Neural cell (in vitro differentiated cells): ENCODE measurements around the gene ZNF618. TPM values are rescaled to one million over a fixed set of nuclear protein-coding genes. Genes with fewer than 3 reads are reported as not detected.

Experiments
- H2AFZ ChIP-seq: fragments of 200-600, 300-800 bp; sonication (generic), shearing (Covaris generic); 2 replicates; pipeline ENCODE4 v1.6.0; 2014; ENCODE audit warnings: low read depth, mild to moderate bottlenecking, antibody characterized with exemption, low read length, moderate library complexity
- H3F3A ChIP-seq: fragments of 200-600 bp; shearing (Covaris generic); 2 replicates; pipeline ENCODE4 v1.6.1; 2016; ENCODE audit warnings: mild to moderate bottlenecking, moderate library complexity, mixed read lengths, antibody characterized with exemption, low read length; ENCODE audit not compliant: insufficient read depth, poor library complexity, severe bottlenecking
- H3K27ac ChIP-seq: fragments of 200-600, 300-800 bp; sonication (generic), shearing (Covaris generic); 2 replicates; pipeline ENCODE4 v1.5.1; 2014; ENCODE audit warnings: mild to moderate bottlenecking, low read length, moderate library complexity
- H3K27me3 ChIP-seq: fragments of 300-800, 200-600 bp; sonication (generic), shearing (Covaris generic); 2 replicates; pipeline ENCODE4 v1.6.0; 2014; ENCODE audit warnings: mild to moderate bottlenecking, low read depth, low read length, moderate library complexity; ENCODE audit not compliant: insufficient read depth
- H3K36me3 ChIP-seq: fragments of 300-800, 200-600 bp; sonication (generic), shearing (Covaris generic); 2 replicates; pipeline ENCODE4 v1.5.1; 2014; ENCODE audit warnings: mild to moderate bottlenecking, antibody characterized with exemption, low read length, moderate library complexity; ENCODE audit not compliant: insufficient read depth
- H3K4me2 ChIP-seq: fragments of 300-800, 200-600 bp; sonication (generic), shearing (Covaris generic); 2 replicates; pipeline ENCODE4 v1.6.0; 2014; ENCODE audit warnings: mild to moderate bottlenecking, low read length
- H3K4me3 ChIP-seq: fragments of 300-800, 200-600 bp; sonication (generic), shearing (Covaris generic); 2 replicates; pipeline ENCODE4 v1.5.1; 2014; ENCODE audit warnings: mild to moderate bottlenecking, low read length, moderate library complexity
- H3K79me2 ChIP-seq: fragments of 200-600 bp; shearing (Covaris generic); replicated peaks from 2 replicates; pipeline ENCODE4 v1.6.0; 2014; ENCODE audit warnings: mild to moderate bottlenecking, low read length, moderate library complexity; ENCODE audit not compliant: insufficient read depth
- H3K9ac ChIP-seq: fragments of 300-800, 200-600 bp; sonication (generic), shearing (Covaris generic); 2 replicates; pipeline ENCODE4 v1.6.1; 2016; ENCODE audit warnings: mild to moderate bottlenecking, low read length, mixed read lengths
- H3K9me2 ChIP-seq: fragments of 200-600 bp; shearing (Covaris generic); 2 replicates; pipeline ENCODE4 v1.6.1; 2016; ENCODE audit warnings: mild to moderate bottlenecking, low read length, mixed read lengths; ENCODE audit not compliant: insufficient read depth
- H3K9me3 ChIP-seq: fragments of 200-600, 300-800 bp; sonication (generic), shearing (Covaris generic); 2 replicates; pipeline ENCODE4 v1.6.1; 2016; ENCODE audit warnings: mild to moderate bottlenecking, mixed run types, low read length, moderate library complexity, mixed read lengths
- H4K20me1 ChIP-seq: fragments of 200-600 bp; shearing (Covaris generic); 2 replicates; pipeline ENCODE4 v1.6.1; 2016; ENCODE audit warnings: mild to moderate bottlenecking, mixed run types; ENCODE audit not compliant: insufficient read depth
- EP300 ChIP-seq: fragments of 450-650 bp; conservative IDR thresholded peaks from 2 replicates; pipeline ENCODE4 v1.6.1; 2014; ENCODE audit warnings: antibody characterized with exemption, mild to moderate bottlenecking, moderate library complexity; ENCODE audit not compliant: poor library complexity, severe bottlenecking
- EZH2 ChIP-seq: fragments of 200-600, 300-800 bp; shearing (Covaris generic), sonication (generic); IDR thresholded peaks from 2 replicates; pipeline ENCODE4 v1.6.1; 2014; ENCODE audit warnings: antibody characterized with exemption, low read length, borderline replicate concordance, mild to moderate bottlenecking; ENCODE audit not compliant: insufficient read depth, poor library complexity, severe bottlenecking
- MXI1 ChIP-seq: fragments of 450-650 bp; conservative IDR thresholded peaks from 2 replicates; pipeline ENCODE4 v1.6.1; 2014; ENCODE audit warnings: antibody characterized with exemption, mild to moderate bottlenecking; ENCODE audit not compliant: poor library complexity, severe bottlenecking
- POLR2AphosphoS5 ChIP-seq: IDR thresholded peaks from 2 replicates; pipeline ENCODE4 v1.6.1; 2012
- RAD21 ChIP-seq: fragments of 450-650 bp; conservative IDR thresholded peaks from 2 replicates; pipeline ENCODE4 v1.6.1; 2014; ENCODE audit warnings: antibody characterized with exemption, mild to moderate bottlenecking, moderate library complexity
- SMC3 ChIP-seq: fragments of 450-650 bp; conservative IDR thresholded peaks from 2 replicates; pipeline ENCODE4 v1.6.1; 2014; ENCODE audit warnings: antibody characterized with exemption, mild to moderate bottlenecking, moderate library complexity; ENCODE audit not compliant: poor library complexity
- TAF1 ChIP-seq: IDR thresholded peaks from 2 replicates; pipeline ENCODE4 v1.6.1; 2012; ENCODE audit warnings: low read depth
- polyA plus RNA-seq: library from polyadenylated mRNA; depleted of rRNA; stranded (reverse); fragments of >200 nt; gene quantifications from 2 replicates; pipeline ENCODE4 v1.2.3, GENCODE V29; 2014
- TF ChIP-seq, protein P1 (sequence below): IDR thresholded peaks from 2 replicates; pipeline ENCODE4 v1.6.1; 2012; ENCODE audit warnings: borderline replicate concordance
- TF ChIP-seq, protein P2 (sequence below): fragments of 450-650 bp; IDR thresholded peaks from 2 replicates; pipeline ENCODE4 v1.5.1; 2014; ENCODE audit warnings: antibody characterized with exemption, mild to moderate bottlenecking, moderate library complexity; ENCODE audit not compliant: poor library complexity, severe bottlenecking

Gene ZNF618
- polyA plus RNA-seq, 1 donor from 2014 or later: 7.1 TPM

DNA sequence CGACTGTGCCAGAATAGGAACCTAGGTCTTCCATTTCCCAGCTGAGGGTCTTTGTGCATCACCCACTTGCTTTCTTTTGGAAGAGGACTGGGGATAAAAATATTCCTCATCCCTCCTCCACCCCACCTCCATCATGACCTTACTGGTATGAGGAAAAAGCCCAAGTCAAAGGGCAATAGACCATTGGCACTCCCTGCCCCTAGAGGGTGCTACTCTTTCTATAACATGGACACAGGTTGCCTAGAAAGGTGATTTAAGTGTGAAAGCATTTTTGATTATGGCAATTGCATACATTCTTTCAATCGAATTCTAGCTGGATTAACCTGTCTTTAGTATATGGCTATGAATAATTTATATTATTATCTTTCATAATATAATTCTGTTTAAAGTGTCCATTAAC is 22.8 kb upstream of the ZNF618 start:
- no peaks in the 10 kb centered on the region for H3F3A ChIP-seq
- H3K36me3 ChIP-seq: no peaks in the 10 kb centered on the region
- H2AFZ ChIP-seq: no peak overlapping the region
- TF ChIP-seq EP300: no peak
- H3K27me3 ChIP-seq: no peaks in the 10 kb centered on the region
- H3K4me3 ChIP-seq: no peak overlapping the region
- H3K79me2 ChIP-seq: no peaks in the 10 kb centered on the region
- H3K9me3 ChIP-seq: no peaks in the 10 kb centered on the region
- H3K9ac ChIP-seq: no peak overlapping the region
- no peaks in the 10 kb centered on the region for H4K20me1 ChIP-seq
- H3K27ac ChIP-seq: no peak overlapping the region
- no peaks in the 10 kb centered on the region for H3K9me2 ChIP-seq
- H3K4me2 ChIP-seq: no peak overlapping the region

DNA sequence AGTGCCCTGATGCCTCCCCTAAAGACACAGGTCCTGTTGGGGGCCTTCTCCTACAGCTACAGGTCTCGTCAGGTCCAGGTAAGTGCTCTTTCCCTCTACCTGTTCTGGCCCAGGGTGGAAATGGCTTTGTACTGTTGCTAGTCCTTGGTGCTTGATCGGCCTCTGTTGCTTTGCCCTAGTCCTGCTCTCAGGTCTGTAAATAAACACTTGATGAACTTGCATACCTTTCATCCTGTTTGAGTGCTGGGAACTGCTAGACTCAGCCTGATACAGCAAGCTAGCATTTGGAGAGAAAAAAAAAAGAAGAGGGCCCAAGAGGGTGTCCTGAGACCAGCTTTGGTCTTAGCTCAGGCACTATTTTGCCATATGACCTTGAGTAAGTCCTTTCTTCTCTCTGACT is 21.8 kb upstream of the ZNF618 start:
- H3K9me3 ChIP-seq: no peaks in the 10 kb centered on the region
- no peaks in the 10 kb centered on the region for H4K20me1 ChIP-seq
- no peaks in the 10 kb centered on the region for H3F3A ChIP-seq
- H3K9me2 ChIP-seq: no peaks in the 10 kb centered on the region
- no peaks in the 10 kb centered on the region for H3K36me3 ChIP-seq
- H3K4me2 ChIP-seq: no peak overlapping the region
- TF ChIP-seq POLR2AphosphoS5 (no peak), RAD21 (no peak), EP300 (no peak), TAF1 (no peak), SMC3 (no peak), EZH2 (no peak), MXI1 (no peak)
- TF ChIP-seq, protein P1, sequence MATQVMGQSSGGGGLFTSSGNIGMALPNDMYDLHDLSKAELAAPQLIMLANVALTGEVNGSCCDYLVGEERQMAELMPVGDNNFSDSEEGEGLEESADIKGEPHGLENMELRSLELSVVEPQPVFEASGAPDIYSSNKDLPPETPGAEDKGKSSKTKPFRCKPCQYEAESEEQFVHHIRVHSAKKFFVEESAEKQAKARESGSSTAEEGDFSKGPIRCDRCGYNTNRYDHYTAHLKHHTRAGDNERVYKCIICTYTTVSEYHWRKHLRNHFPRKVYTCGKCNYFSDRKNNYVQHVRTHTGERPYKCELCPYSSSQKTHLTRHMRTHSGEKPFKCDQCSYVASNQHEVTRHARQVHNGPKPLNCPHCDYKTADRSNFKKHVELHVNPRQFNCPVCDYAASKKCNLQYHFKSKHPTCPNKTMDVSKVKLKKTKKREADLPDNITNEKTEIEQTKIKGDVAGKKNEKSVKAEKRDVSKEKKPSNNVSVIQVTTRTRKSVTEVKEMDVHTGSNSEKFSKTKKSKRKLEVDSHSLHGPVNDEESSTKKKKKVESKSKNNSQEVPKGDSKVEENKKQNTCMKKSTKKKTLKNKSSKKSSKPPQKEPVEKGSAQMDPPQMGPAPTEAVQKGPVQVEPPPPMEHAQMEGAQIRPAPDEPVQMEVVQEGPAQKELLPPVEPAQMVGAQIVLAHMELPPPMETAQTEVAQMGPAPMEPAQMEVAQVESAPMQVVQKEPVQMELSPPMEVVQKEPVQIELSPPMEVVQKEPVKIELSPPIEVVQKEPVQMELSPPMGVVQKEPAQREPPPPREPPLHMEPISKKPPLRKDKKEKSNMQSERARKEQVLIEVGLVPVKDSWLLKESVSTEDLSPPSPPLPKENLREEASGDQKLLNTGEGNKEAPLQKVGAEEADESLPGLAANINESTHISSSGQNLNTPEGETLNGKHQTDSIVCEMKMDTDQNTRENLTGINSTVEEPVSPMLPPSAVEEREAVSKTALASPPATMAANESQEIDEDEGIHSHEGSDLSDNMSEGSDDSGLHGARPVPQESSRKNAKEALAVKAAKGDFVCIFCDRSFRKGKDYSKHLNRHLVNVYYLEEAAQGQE: no peak
- TF ChIP-seq, protein P2, sequence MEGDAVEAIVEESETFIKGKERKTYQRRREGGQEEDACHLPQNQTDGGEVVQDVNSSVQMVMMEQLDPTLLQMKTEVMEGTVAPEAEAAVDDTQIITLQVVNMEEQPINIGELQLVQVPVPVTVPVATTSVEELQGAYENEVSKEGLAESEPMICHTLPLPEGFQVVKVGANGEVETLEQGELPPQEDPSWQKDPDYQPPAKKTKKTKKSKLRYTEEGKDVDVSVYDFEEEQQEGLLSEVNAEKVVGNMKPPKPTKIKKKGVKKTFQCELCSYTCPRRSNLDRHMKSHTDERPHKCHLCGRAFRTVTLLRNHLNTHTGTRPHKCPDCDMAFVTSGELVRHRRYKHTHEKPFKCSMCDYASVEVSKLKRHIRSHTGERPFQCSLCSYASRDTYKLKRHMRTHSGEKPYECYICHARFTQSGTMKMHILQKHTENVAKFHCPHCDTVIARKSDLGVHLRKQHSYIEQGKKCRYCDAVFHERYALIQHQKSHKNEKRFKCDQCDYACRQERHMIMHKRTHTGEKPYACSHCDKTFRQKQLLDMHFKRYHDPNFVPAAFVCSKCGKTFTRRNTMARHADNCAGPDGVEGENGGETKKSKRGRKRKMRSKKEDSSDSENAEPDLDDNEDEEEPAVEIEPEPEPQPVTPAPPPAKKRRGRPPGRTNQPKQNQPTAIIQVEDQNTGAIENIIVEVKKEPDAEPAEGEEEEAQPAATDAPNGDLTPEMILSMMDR: no peak
- no peak overlapping the region for H3K9ac ChIP-seq
- H3K27me3 ChIP-seq: no peaks in the 10 kb centered on the region
- H3K27ac ChIP-seq: no peak overlapping the region
- no peak overlapping the region for H3K4me3 ChIP-seq
- no peaks in the 10 kb centered on the region for H3K79me2 ChIP-seq
- no peak overlapping the region for H2AFZ ChIP-seq

DNA sequence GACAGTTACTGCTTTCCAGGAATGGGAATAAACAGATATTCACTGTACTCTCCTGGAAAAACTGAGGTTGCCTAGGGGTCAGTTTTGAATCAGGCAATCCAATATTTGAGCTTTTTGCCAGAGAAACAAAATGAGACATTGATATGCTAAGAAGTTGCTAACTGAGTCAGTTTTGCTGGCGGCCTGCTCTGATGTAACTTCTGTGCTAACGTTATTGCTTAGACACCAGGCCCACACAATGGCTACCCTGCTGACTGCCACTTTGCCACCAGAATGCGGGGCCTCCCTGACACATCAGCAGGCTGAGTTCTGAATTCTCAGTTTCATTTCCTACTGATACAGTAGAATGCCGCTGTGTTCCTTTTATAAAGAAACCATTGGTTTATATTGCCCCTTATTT is 18.2 kb upstream of the ZNF618 start:
- TF ChIP-seq SMC3 (no peak), MXI1 (no peak), RAD21 (no peak)
- TF ChIP-seq, protein P1: no peak
- Histone ChIP-seq H2AFZ (no peak overlapping the region), H4K20me1 (no peaks in the 10 kb centered on the region), H3K27me3 (no peaks in the 10 kb centered on the region), H3K9ac (no peak overlapping the region), H3K9me3 (no peaks in the 10 kb centered on the region), H3K27ac (no peak overlapping the region), H3F3A (no peaks in the 10 kb centered on the region), H3K4me3 (no peak overlapping the region), H3K4me2 (no peak overlapping the region), H3K79me2 (no peaks in the 10 kb centered on the region), H3K36me3 (no peaks in the 10 kb centered on the region), H3K9me2 (no peaks in the 10 kb centered on the region)
